ENCODE results near the gene CA10.

The CA10 gene

DNA sequence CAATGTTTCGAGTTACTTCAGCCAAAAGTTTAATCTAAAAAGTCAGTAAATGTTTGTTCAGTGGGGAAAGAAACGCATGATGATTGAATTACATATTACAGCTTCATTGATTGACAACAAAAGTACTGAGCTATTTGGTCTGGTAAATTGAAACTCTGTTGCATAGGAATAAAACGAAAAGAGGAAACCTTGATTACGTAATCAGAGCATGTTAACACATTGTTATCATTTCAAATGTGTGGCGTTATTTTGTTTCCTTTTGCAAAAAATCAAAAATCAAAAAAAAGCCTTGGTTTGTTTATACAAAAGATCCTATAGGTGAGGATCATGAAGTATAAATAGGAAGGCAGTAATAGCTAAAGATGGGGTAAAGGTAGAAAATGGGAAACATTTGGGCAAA is 19.5 kb upstream of the CA10 start:
- no peak overlapping the region for H3K4me3 ChIP-seq (ENCODE audit: low read depth, low read length)
- CTCF ChIA-PET = no interaction called here
- TF ChIP-seq, protein P1, sequence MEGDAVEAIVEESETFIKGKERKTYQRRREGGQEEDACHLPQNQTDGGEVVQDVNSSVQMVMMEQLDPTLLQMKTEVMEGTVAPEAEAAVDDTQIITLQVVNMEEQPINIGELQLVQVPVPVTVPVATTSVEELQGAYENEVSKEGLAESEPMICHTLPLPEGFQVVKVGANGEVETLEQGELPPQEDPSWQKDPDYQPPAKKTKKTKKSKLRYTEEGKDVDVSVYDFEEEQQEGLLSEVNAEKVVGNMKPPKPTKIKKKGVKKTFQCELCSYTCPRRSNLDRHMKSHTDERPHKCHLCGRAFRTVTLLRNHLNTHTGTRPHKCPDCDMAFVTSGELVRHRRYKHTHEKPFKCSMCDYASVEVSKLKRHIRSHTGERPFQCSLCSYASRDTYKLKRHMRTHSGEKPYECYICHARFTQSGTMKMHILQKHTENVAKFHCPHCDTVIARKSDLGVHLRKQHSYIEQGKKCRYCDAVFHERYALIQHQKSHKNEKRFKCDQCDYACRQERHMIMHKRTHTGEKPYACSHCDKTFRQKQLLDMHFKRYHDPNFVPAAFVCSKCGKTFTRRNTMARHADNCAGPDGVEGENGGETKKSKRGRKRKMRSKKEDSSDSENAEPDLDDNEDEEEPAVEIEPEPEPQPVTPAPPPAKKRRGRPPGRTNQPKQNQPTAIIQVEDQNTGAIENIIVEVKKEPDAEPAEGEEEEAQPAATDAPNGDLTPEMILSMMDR (IDR thresholded peaks at IDR 0.05; ENCODE audit: insufficient read depth, low read length, missing control alignments) = no peak
- DNase-seq (ENCODE audit: low read depth, low spot score) = no peak
- POLR2A ChIA-PET = no interaction called here

DNA sequence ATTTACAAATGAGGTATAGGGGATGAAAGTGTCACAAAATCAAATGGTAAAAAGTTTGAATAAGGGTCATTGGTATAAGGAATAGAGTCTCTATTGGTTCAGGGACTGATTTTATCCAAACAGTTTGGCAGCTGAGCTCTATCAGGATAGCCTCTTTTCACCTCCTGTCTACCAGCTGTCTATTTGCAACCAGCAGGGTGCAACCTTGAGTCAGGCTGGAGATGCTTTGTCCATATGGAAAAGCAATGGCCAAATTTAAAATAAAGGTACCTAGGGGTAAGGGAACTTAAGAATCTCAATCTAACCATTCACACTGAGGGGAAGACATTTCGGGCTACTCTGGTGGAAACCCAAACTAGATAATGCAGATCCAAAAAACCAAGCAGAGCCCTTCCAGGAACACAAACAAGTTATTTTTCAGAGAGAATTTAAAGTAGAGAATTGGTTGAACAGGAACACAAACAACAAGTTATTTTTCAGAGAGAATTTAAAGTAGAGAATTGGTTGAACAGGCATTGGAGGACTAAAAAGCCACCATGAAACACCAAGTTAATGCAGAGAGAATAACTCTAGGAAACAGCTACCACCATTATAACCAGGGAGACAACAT is 12.6 kb upstream of the CA10 start:
- no peak overlapping the region for H3K4me3 ChIP-seq (ENCODE audit: low read depth, low read length)
- POLR2A ChIA-PET = no interaction called here
- CTCF ChIA-PET = interaction anchor here (0.6 to 1.2 kb wide), 2 partner anchors 9 to 1324 kb away, joined by 3 to 7 read pairs; no protein-coding TSS in a partner anchor
- TF ChIP-seq, protein P1 (IDR thresholded peaks at IDR 0.05; ENCODE audit: insufficient read depth, low read length, missing control alignments) = no peak
- no peak for DNase-seq (ENCODE audit: low read depth, low spot score)

DNA sequence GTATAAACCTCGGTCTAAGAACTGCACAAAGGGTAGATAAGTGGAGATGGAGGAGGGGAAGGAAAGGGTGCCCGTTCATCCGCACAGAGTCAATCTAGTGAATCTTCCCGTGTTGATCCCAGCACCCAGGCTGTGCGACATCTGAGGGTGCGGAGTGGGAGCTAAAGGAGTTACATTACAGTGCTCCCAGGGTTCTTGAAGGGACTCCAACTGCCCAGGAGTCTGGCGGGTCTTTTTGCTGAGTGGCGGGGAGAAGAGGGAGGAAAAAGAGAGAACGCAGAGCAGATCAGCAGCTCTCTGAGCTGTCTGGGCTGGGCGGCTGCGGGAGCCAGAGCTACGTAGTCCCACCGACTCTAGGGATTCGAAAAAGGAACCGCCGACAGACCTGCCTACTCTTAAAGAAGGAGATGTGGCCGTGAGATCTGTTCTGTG is 1.6 kb upstream of the CA10 start:
- H3K4me3 ChIP-seq (ENCODE audit: low read depth, low read length) = no peak overlapping the region
- ChIA-PET CTCF (no interaction called here), POLR2A (no interaction called here)
- TF ChIP-seq, protein P1 (IDR thresholded peaks at IDR 0.05; ENCODE audit: insufficient read depth, low read length, missing control alignments) = no peak
- DNase-seq (ENCODE audit: low read depth, low spot score) = no peak

DNA sequence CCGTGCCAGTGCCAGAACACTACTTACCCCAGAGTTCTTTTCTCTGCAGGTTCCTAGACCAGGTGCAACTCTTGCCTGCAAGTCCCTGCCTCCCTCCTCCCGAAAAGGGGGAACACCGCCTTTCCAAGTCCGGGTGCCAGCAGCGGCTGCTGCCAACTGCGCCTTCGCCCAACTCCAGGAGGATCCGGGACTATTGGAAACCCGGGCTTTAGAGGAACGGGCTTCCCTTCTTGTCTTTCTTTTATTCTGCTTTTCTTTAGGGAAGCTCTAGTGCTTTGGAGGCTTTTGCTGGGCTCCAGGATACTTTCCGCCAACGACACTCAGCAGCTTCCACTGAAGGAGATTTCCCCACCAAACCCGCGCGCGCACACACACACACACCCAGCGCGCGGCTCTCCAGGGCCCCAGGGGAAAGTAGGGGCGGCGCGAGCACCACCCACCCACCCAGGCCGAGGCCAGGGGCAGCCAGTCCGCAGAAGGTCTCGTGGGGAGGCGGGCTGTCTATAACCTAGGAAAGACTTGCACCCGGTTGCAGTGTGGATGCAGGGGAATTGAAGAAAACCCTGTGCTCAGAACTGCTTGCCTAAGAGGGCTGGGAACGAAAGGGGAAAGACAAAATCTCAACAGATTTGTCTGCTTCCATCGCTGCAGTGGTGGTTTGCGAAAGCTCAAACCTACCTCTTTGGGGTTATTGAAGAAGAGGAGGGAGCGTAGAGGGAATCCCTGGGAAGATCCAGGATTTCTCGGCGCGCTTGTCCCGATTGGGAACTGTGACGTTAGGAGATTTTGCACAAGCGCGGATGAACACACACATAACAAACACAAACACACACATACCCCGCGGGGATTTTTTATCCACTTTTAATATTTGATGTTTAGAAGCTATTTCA is 977 bp upstream of the CA10 start:
- no peak overlapping the region for H3K4me3 ChIP-seq (ENCODE audit: low read depth, low read length)
- DNase-seq (ENCODE audit: low read depth, low spot score) = no peak
- ChIA-PET POLR2A (no interaction called here), CTCF (no interaction called here)
- TF ChIP-seq, protein P1 (IDR thresholded peaks at IDR 0.05; ENCODE audit: insufficient read depth, low read length, missing control alignments) = no peak

DNA sequence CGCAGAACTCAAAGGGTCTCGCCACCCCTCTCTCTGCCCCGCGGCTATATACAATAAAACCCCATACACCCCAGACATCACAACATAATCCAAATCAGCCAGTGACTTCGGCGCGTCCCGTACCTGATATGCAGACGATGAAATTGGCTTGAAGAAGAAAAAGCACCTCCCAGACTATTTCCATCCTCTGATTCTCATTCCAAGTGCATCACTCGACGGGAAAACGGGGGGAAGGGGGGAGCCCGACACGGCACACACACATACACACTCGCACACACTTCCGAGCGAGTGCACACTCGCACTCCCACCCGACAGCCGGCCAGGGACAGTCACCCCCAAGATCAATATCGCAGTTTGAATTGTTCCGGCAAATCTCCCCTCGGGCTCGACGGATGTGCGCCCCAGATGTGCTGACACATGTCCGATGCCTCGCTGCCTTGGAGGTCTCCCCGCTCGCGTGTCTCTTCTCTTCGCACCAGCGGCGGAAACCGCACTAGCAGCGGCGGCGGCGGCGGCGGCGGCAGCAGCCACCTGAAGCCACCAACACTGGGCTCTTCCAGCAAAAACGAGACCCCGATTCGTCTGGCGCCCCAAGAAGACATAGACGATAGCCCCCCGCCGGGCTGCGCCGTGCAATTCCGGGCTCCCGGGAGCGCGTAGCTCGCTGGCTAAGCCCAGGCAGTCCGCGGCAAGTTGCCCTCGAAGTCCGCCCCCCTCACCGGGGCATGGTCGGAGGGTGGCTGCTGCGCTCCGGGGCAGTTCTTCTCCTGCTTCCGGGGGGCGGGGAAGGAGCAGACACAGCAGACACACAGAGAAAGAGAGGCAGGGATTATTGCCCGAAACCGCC is 688 bp downstream of the CA10 start:
- no peak for DNase-seq (ENCODE audit: low read depth, low spot score)
- CTCF ChIA-PET = no interaction called here
- POLR2A ChIA-PET = no interaction called here
- no peak overlapping the region for H3K4me3 ChIP-seq (ENCODE audit: low read depth, low read length)
- TF ChIP-seq, protein P1 (IDR thresholded peaks at IDR 0.05; ENCODE audit: insufficient read depth, low read length, missing control alignments) = no peak

Measured in AG04449 (cell line).